ENCODE measurements around the gene LIN9. TPM values are rescaled to one million over a fixed set of nuclear protein-coding genes. Genes with fewer than 3 reads are reported as not detected.

The LIN9 gene
- total RNA-seq, 2 donors from 2014 or later = 3.5 to 7.1 TPM

DNA sequence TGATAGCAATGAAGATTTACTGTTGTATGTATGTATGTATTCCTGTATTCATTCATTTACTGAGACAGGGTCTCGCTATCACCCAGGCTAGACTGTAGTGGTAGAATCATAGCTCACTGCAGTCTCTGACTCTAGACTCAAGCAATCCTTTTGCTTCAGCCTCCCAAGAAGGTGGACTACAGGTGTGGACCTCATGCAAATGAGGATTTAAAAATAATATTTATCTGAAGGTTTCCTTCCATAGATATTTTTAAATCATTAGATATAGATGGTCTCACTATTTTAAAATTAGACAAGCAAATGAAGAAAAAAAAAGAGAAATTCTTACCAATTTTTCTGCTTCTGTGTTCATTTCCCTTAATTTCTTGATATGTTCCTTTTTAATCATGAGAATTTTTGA is 58.5 kb downstream of the LIN9 start:
- H3K9me3 ChIP-seq = no peaks in the 10 kb centered on the region
- no peak overlapping the region for H3K27ac ChIP-seq
- no peaks in the 10 kb centered on the region for H3K27me3 ChIP-seq
- no peaks in the 10 kb centered on the region for H3K36me3 ChIP-seq
- no peak overlapping the region for H3K9ac ChIP-seq (ENCODE audit: low read depth in 2 of 2, low read length in 2 of 2)
- intact Hi-C loops (cut with DNase I) = no loop called here
- H3K4me1 ChIP-seq = no peaks in the 10 kb centered on the region
- DNase-seq = no peak
- H3K4me3 ChIP-seq = no peak overlapping the region
- TF ChIP-seq, protein P1, sequence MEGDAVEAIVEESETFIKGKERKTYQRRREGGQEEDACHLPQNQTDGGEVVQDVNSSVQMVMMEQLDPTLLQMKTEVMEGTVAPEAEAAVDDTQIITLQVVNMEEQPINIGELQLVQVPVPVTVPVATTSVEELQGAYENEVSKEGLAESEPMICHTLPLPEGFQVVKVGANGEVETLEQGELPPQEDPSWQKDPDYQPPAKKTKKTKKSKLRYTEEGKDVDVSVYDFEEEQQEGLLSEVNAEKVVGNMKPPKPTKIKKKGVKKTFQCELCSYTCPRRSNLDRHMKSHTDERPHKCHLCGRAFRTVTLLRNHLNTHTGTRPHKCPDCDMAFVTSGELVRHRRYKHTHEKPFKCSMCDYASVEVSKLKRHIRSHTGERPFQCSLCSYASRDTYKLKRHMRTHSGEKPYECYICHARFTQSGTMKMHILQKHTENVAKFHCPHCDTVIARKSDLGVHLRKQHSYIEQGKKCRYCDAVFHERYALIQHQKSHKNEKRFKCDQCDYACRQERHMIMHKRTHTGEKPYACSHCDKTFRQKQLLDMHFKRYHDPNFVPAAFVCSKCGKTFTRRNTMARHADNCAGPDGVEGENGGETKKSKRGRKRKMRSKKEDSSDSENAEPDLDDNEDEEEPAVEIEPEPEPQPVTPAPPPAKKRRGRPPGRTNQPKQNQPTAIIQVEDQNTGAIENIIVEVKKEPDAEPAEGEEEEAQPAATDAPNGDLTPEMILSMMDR (IDR thresholded peaks at IDR 0.05) = no peak

DNA sequence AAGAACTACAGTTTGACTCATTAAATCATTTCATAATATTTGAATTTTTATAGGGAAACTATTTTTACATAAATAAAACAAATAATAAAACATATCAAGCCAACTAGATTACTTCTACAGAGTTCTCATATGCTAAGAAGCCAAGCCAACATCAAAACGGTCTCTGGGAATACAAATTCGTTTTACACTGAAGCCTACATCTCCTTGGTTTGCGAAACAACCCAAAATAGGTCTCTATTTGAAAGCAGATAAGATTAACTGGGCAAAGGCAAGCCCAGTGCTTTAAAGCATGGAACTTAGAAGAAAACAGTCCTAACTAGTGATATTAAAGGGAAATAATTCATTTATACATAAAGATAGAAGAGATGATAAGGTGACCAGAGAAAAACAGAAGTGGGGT is 60.2 kb downstream of the LIN9 start:
- Histone ChIP-seq H3K27me3 (no peaks in the 10 kb centered on the region), H3K4me1 (no peaks in the 10 kb centered on the region), H3K4me3 (no peak overlapping the region), H3K36me3 (no peaks in the 10 kb centered on the region), H3K9me3 (no peaks in the 10 kb centered on the region), H3K9ac (ENCODE audit: low read depth in 2 of 2, low read length in 2 of 2) (no peak overlapping the region), H3K27ac (no peak overlapping the region)
- intact Hi-C loops (cut with DNase I) = no loop called here
- TF ChIP-seq, protein P1 (IDR thresholded peaks at IDR 0.05) = no peak
- DNase-seq = no peak

DNA sequence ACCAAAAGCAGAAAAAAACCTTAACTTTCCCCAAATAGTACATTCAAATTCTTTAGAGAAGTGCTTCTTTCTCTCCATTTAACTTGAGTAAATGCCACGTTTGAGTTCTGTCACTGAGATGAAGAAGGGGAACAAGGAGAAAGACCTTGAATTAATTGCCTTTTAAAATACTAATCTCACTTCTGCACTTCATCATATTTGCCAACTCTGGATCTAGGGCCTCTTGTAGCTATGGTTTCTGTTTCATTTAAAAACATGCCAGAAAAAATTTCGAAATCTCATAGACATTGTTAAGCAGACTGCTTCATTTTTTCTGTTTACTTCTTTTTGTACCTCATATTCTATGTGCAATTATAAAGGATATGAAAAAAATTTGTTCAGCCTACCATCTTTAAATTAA is 60.9 kb downstream of the LIN9 start:
- Histone ChIP-seq H3K9ac (ENCODE audit: low read depth in 2 of 2, low read length in 2 of 2) (no peak overlapping the region), H3K9me3 (no peaks in the 10 kb centered on the region), H3K27me3 (no peaks in the 10 kb centered on the region), H3K4me1 (no peaks in the 10 kb centered on the region), H3K27ac (no peak overlapping the region), H3K4me3 (no peak overlapping the region), H3K36me3 (no peaks in the 10 kb centered on the region)
- TF ChIP-seq, protein P1 (IDR thresholded peaks at IDR 0.05) = no peak
- intact Hi-C loops (cut with DNase I) = no loop called here
- no peak for DNase-seq

DNA sequence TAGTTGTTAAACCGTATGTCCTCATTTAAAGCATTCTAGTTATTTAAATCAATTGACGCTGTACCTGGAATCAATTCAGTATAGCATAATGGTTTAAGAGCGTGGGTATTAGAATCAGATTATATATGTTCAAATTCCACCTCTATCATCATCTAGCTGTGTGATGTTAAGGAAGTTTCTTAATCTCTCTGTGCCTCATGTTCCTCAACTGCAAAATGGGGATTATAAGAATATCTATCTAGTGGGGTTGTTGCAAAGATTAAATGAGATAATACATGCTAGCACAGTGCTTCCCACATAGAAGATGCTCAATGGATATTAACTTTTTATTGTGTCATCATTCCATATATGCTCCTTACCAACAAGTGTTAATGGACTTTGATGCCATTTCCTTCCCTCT is 69.5 kb downstream of the LIN9 start:
- H3K9ac ChIP-seq (ENCODE audit: low read depth in 2 of 2, low read length in 2 of 2) = no peak overlapping the region
- no peak overlapping the region for H3K4me3 ChIP-seq
- H3K27ac ChIP-seq = no peak overlapping the region
- DNase-seq = no peak
- intact Hi-C loops (cut with DNase I) = no loop called here
- TF ChIP-seq, protein P1 (IDR thresholded peaks at IDR 0.05) = no peak
- no peaks in the 10 kb centered on the region for H3K9me3 ChIP-seq
- no peaks in the 10 kb centered on the region for H3K36me3 ChIP-seq
- H3K4me1 ChIP-seq = no peaks in the 10 kb centered on the region
- no peaks in the 10 kb centered on the region for H3K27me3 ChIP-seq

DNA sequence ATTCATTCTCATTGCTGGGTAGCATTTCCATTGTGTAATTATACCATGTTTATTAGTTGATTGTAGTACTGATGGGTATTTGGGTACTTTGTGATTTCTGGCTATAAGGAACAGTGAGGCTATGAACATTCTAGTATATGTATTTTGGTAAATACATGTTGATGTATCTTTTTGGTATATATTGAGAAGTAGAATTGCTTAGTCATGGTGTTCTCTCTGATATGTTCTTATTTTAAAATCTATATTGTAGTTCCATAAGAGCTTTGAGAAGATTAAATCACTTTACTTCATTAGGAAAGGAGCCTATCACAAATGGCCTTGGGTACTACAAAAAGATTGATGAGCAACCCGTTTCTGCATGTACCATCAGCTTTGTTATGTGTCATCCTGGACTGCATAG is 72.1 kb downstream of the LIN9 start:
- TF ChIP-seq, protein P1 (IDR thresholded peaks at IDR 0.05) = no peak
- Histone ChIP-seq H3K4me3 (no peak overlapping the region), H3K36me3 (no peaks in the 10 kb centered on the region), H3K9me3 (no peaks in the 10 kb centered on the region), H3K4me1 (no peaks in the 10 kb centered on the region), H3K27me3 (no peaks in the 10 kb centered on the region), H3K27ac (no peak overlapping the region), H3K9ac (ENCODE audit: low read depth in 2 of 2, low read length in 2 of 2) (no peak overlapping the region)
- no peak for DNase-seq
- intact Hi-C loops (cut with DNase I) = no loop called here

DNA sequence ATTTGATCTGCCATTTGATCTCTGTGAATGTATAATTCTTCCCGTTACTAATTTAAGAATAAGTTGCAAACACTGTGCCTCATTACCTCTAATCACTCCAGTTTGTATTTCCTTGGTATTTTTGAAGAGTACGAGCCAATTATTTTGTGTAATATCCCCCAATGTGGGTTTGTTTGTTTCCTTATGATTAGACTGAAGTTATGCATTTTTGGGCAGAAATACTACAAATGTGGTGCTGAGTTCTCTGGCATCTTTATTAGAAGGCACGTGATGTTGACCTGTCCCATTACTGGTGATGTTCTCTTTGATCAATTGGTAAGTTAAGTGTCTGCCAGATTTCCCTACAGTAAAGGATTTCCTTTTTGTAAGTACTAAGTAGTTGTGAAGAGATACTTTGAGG is 75.2 kb downstream of the LIN9 start:
- no peaks in the 10 kb centered on the region for H3K9me3 ChIP-seq
- DNase-seq = no peak
- H3K4me1 ChIP-seq = no peaks in the 10 kb centered on the region
- no peak overlapping the region for H3K9ac ChIP-seq (ENCODE audit: low read depth in 2 of 2, low read length in 2 of 2)
- H3K27ac ChIP-seq = no peak overlapping the region
- TF ChIP-seq, protein P1 (IDR thresholded peaks at IDR 0.05) = no peak
- H3K27me3 ChIP-seq = no peaks in the 10 kb centered on the region
- no peak overlapping the region for H3K4me3 ChIP-seq
- H3K36me3 ChIP-seq = no peaks in the 10 kb centered on the region
- intact Hi-C loops (cut with DNase I) = no loop called here
